ENCODE results near the gene CAMK4.

Gene CAMK4

DNA sequence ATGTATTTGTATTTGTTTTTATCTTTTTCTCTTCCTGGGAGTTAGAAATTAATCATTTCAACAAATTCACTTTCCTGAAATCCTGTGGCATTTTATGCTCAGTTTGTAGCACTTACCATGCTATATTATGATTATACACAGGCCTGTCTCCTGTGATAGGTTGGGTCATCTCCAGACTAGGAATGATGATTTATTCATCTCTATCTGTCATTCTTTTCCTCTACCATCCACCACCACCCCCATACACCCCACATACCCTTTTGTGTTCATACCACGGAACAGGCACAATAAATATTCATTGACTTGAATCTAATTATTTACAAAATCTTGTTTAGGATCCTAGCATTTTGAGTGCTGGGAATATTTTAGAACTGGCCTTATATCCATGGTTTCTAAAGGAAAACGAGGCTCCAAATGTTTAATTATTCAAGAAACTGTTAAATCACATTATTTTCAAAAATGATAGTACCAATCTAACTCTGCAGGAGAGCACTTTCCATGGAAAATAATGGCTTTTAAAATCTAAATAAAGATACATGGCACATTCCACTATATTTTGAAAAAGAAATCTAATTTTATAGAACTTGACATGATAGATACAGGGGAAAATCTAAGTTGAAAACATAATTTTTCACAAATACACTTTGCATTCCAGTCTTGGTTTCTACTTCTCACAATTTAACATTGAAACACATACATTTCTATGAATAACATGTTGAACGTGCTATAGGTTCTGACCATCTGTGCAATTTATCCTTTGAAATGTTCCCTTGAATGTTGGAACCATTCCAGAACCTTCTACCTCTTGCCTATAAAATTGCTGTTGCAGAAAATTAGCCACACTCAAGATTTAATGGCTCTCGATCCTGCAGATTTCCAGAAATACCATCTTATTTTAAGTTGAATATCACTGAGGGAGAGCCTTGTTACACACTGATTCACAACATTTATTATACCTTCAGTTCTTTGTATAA, 198.8 kb downstream of the CAMK4 start:
- no peak for DNase-seq (ENCODE audit: low read depth in 2 of 2)

DNA sequence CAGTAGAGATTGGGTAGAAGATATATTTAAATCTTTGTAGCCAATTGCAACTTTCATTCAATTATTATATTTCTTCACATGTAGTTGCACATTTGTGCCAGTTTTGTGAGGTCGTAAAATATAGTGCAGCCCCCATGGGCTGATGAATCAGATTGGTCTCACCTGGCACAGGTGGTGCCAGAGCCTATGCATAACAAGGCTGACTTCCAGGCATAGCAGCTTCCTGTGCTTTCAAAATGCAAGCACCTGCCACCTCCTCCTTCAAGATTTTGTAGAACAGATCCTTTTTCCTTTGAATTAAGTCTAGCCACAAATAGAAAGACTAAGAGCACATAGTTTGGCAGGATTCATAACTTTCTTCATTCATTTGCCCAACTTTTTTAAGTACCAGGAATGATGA, 201.0 kb downstream of the CAMK4 start:
- DNase-seq (ENCODE audit: low read depth in 2 of 2): no peak

DNA sequence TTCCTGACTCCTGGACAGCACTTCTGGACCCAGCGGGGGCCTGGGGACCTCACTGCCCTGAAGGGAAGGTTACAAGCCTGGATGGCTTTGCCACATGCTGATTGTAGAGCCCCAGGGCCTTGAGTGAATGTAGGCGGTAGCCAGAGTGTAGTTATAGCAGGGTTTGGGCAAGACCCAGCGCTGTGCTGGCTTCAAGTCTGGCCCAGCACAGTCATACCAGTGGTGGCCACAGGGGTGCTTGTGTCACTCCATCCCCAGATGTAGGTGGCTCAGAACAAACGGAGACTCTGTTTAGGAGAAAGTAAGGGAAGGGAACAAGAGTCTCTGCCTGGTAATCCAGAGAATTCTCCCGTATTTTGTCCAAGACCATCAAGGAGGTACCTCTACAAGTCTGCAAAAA, 203.6 kb downstream of the CAMK4 start:
- no peak for DNase-seq (ENCODE audit: low read depth in 2 of 2)

DNA sequence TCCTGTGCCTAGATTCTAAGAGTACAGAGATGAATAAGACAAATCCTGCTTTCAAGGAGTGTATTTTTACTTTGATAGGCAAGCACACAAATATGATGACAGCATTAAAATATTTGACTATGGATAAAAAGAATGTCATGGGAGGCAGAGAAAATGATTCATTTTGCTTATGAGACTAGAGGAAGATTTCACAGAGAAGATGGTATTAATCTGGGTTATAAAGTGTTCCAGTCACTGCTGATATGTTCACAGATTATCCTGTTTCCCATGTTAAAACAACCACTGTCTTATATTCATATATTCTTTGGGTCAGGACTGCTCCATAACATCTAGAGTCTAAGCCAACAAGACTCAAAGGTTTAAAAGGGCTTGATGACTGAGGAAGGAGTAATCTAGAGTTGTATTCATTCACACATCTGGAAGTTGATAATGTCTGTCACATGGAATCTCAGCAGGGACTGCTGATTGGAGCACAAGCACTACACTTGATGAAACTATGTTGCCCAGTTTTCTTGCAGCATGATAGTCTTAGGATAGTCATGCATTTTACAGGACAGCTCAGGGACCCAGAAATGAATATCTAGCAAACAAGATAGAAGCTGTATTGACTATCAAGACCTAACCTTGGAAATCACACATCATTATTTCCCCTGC, 208.8 kb downstream of the CAMK4 start:
- no peak for DNase-seq (ENCODE audit: low read depth in 2 of 2)

DNA sequence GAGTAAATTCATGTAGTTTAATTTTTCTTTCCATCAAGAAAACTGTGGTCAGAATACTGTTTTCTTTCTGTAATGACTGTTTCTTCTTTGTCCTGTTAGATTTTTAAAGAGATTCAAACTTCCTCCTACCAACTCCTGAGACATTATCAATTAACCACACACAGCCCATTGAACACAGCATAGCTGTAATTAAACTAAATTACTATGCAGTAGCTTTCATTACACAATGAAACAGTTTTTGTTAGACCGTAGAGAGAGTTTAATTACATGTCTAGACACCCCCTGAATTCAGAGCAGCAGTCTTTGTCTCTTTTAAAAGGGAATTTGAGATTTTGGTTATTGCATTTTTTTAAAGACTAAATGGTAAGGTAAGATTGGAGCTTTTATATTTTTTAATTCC, 210.6 kb downstream of the CAMK4 start:
- no peak for DNase-seq (ENCODE audit: low read depth in 2 of 2)

DNA sequence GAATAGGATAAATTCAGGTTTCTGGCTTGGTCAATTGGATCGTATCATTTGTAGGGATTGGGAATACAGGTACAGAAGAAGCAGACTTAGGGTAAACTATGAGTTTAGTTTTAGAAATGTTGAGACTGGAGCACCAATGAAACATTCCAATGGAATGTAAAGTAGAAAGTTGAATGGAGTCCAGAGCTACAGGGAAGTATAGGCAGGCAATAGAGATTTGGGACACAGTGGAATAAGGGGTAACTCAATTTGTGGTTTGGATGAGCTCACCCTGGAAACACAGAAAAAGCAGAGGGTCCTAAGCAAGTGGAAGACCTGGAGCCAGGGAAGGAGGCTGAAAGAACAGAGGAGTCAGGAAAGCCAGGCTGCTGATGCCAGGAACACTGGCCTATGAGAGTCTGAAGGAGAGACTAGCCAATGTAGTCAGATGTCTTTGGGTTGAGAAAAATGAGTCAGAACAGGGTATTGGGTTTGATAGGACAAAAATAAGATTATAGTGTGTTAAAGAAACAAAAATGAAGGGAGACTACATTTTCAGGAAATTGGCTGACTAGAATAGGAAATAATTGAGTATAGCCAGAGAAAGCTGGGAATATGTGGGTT, 215.4 kb downstream of the CAMK4 start:
- no peak for DNase-seq (ENCODE audit: low read depth in 2 of 2)

DNA sequence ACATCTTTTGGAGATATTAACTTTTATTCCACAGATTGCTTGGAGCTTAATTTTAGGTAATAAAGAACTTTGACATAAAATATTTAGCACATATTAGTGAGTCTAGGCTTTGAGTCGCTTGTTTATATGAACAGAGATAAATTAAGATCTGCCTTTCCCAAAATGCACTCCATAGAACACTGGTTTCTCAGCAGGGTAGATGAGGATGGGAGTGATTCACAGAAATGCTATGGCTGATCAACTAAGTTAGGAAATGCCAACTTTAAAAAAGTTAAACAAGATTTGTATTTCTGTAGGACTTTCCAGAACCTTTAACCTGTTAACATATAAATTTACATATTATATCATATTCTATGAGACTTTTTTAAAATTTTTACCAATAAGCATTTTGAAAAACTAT, 222.9 kb downstream of the CAMK4 start:
- DNase-seq (ENCODE audit: low read depth in 2 of 2): no peak

DNA sequence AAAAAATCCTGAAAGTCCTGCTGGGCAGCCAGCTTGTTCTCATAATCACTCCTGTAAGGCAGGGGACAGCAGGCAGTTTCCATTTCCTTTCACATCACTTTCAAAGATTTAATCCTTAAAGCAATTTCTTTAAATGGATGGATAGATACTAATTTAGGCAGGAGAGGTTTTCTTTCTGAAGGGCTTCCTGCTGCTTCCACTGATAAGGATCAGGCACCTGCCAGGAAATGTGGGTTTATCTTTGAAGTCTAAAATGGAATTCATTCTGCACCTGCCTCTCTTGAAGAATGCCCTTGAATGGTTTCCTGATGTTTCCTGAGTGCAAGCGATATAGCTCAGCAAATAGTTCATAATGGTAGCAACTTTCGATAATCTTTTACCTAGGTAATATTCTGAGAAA, 223.6 kb downstream of the CAMK4 start:
- no peak for DNase-seq (ENCODE audit: low read depth in 2 of 2)

DNA sequence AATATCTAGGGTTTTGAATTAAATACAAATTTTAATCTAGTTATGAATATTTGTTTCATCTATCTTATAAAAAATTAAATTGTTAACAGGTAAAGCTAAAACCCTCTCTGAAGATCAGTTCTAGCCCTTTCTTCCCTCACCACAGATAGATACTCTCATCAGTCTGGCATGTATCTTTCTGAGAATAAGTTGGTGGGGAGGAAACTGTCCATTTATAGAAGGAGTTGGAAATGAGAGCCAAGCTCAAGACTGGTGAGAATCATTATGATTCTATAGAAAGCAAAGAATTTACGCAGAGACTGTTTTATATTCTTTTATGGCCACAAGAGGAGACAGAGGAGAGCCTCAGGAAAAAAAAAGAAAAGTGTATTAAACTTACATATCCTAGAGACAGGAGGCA, 229.1 kb downstream of the CAMK4 start:
- no peak for DNase-seq (ENCODE audit: low read depth in 2 of 2)

DNA sequence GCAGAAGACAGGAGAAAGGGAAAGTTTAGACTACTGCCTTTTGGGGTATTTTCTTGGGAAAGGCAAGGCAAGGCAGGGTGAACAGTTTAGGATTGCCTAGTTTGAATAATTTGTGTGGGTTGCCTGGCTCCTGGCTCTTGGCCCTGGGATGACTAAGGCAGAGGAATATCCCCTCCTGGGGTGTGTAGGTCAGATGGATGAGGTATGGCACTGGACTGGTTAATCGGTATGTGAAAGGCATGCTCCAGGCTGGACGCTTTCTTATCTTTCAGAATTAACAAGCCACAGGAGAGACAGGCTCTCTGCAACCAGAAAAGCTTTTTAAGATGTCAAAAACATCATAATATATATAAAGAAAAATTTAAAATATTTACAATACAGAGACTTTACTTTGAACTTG, 229.6 kb downstream of the CAMK4 start:
- DNase-seq (ENCODE audit: low read depth in 2 of 2): no peak

DNA sequence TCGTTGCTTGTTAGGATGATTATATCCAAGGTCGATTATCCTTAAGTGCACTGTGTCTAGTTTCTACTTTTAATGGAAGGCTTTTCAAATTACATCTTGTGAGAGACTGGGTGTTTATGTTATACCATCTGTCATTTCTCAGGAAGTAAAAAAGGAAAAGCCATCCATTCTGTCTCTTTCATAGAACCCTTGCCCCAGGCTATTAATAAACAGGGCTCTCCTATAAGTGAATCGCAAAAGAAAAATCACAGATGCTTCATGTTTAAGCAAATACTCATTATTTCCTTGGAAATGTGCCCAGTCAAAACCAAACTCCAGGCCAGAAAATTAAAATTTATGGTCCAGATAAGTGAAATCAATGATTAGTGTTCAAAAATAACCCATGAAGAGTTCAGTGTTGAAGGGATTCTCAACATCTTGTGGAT, 230.0 kb downstream of the CAMK4 start:
- no peak for DNase-seq (ENCODE audit: low read depth in 2 of 2)

DNA sequence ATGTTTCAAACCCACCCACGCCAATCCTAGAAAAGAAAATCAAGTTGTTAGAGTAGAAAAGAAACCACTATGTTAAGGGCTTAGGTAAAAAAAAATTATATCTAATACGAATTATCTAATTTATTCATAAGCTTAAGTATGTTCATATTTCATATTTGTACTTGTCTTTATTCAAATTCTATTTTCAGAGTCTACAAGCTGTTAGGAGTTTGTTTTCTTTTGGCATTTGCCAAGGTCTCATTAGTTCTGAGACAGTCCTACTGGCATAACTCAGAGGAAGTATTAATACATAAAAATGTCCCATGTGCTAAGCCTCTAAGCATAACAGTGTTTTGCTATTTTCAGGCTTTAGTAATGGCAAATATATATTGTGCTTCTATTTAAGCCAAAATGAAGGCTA, 230.6 kb downstream of the CAMK4 start:
- DNase-seq (ENCODE audit: low read depth in 2 of 2): no peak

DNA sequence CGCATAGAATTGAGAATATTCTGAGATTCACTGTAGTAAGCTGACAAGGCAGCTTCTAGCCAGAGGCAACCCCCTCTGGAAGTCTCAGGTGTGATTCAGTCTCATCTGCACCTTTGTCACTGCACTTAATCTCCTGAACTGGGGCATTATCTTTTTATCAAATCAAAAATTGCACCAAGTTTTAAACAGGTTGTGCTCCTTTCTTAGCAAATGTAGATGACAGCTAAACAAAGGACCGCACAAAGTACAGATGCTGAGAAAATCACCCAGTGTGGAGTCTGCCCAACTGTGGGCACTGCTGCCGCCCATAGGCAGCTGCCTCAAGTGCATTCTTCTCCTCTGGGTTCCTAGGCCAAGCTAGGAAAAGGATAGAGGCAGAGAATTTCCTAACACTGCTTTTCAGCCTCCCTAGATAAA, 237.1 kb downstream of the CAMK4 start:
- no peak for DNase-seq (ENCODE audit: low read depth in 2 of 2)

DNA sequence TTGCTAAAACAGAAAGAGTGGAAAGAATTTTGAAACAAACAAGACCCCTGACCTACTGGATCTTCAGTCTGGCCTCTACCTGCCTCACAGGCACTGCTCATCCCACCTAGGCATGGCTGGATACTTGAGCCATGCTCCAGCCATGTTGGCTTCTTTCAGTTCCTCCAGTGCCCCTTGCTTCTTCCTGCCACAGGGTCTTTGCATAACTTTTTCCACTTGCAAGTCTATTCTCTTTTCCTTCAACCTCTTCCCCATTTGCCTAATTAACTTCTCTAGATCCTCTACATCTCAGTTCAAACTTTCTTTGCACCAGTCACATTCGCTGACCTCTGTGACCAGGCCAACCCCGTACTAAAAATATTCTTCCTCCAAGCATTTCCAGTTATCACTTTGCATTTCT, 237.8 kb downstream of the CAMK4 start:
- DNase-seq (ENCODE audit: low read depth in 2 of 2): no peak

DNA sequence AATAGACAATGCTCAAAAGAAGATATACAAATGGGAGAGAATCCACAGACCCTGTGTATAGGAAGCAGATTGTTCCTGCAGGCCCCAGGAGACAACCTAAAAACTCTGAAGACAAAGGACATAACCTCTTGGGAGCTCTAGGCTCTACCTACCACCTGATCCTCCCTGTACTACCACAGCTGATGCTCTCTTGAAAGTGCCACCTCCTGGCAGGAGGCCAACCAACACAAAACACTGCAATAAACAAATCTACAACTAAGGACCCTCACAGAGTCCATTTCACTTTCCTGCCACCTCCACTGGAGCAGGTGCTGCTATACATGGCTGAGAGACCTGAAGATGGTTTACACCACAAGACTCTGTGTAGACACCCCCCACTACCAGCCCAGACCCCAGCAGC, 239.1 kb downstream of the CAMK4 start:
- DNase-seq (ENCODE audit: low read depth in 2 of 2): no peak

DNA sequence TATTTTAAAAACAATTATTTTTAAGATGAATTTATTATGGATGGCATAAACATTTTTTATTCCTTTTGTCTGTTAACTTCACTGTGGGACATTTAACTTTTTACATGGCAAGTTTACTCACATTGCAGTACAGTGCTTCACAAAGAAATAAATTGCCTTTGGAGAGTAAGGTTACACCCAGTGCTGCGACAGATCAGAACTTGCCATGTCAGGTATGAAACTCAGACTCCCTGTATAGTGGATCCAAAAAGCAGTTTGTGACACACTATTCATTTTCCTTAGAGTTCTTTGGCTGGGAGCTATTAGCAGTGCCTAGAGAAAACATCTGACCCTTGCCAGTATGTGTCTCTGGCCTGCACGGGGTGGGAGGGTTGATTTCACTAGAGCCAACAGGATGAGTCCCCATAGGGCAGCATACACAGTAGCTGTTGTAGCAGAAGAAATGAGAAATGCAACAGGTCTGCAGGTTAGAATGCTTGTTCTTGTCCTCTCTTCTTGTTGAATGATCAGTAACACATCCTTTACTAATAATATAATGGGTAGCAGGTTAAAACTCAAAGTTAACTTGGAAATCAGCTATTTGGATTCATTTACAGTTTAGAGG, 245.2 kb downstream of the CAMK4 start:
- no peak for DNase-seq (ENCODE audit: low read depth in 2 of 2)

DNA sequence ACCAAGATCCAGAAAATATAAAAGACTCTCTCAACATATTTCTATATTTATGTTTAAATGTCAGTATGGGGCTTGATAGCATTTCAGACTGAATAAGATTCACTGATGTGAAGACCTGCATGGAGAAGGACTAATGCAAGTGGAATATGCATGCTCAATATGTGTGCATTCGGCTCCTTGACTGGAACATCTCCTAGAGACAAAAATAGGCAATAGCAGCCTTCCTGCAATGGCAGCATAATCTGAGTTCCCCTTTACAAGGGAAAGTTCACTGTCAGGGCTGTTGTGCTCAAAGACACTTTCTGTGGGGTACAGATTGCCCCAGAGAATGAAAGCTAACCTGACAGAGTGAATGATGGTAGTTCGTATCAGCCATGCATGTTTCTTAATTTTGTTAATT, 245.7 kb downstream of the CAMK4 start:
- DNase-seq (ENCODE audit: low read depth in 2 of 2): no peak

DNA sequence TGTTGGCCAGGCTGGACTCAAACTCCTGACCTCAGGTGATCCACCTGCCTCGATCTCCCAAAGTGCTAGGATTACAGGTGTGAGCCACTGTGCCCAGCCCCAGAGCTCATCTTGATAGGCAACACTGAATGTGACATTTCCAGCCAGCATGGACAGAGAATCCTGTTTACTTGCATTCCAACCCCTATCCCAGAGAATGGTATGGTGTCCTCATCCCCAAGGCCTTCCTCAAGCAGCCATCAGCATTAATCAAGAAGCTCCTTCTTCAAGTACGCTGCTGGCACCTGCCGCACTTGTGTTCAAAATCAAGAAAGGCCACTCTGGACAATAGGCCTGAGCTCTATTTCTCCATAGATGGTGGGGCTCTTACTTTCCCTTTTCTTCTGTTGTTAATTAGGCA, 247.9 kb downstream of the CAMK4 start:
- no peak for DNase-seq (ENCODE audit: low read depth in 2 of 2)

DNA sequence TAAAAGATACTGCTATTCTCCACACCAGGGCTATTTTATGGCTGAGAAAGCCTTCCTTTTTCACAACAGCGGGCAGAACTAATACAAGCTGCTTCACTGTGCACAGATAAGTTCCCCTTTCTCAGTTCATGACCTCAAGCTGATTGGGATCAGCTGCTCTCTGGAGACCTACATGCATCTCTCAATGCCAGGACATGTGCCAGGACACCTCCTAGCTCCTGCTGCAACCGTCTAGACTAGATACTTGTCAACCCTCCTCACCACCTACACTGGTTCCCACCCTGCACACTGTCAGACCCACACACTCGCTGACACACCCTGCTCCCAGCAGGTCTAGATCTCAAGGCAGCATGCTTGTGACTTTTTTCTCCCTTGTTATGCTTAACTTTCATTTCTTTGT, 248.4 kb downstream of the CAMK4 start:
- no peak for DNase-seq (ENCODE audit: low read depth in 2 of 2)

DNA sequence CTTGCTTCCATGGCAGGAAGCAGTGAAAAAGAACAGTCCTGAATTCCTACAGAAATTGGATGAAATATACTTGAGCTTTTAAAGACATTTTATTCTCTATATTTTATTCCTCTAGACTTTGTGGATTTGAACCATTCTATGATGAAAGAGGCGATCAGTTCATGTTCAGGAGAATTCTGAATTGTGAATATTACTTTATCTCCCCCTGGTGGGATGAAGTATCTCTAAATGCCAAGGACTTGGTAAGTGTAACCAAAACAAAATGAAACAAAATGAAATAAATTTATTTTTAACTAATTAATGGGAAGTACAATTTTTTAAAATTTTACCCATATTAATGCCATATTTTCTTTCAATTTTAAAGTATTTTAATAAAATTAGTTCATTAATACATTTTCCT, 254.1 kb downstream of the CAMK4 start:
- no peak for DNase-seq (ENCODE audit: low read depth in 2 of 2)

DNA sequence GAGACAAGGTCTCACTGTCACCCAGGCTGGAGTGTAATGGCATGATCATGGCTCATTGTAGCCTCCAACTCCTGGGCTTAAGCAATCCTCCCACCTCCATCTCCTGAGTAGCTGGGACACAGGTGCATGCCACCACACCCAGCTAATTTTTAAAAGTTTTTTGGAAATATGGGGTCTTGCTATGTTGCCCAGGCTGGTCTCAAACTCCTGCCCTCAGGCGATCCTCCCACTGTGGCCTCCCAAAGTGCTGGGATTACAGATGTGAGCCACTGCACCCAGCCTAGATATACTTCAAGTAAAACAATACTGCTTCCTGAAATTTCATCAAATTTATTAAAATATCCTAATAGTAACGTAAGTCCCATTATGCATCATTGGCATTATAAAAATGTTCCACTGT, 254.7 kb downstream of the CAMK4 start:
- no peak for DNase-seq (ENCODE audit: low read depth in 2 of 2)

DNA sequence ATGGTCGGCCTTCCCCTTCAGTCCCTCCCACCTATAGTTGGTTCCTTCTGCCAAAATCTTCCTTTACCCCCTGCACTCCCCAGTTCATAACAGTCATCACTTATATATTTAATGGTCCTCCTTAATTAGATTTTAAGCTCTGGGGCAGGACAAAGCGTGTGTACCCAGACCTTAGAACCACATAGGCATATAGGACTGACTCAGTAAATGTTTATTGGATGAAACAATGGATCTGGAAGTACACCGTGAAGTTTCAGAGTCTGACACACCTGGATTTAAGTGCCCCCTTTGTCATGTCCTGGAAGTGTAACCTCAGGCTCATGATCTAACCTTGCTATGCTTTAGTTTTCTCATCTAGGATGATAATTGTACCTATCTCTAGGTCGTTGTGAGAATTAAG, 256.2 kb downstream of the CAMK4 start:
- DNase-seq (ENCODE audit: low read depth in 2 of 2): no peak
